WTC11 (cell line): ENCODE results near the gene QRICH2. TPM values are rescaled to one million over a fixed set of nuclear protein-coding genes. Genes with fewer than 3 reads are reported as not detected.
A peak's percentile ranks its signal among the peaks of the same experiment; 100 is the strongest.

Experiments used
- ATAC-seq: fragments of 200-7000 bp; cut with Tn5 transposase; 2 replicates; pipeline ENCODE4 v1.10.0; 2021; ENCODE audit warnings: mild to moderate bottlenecking, moderate library complexity
- CTCF ChIA-PET: fragments of 300-600 bp; sonication (Branson Sonifier 250); formaldehyde crosslinking; loops from one replicate; lab custom pipeline; 2021; ENCODE audit warnings: antibody characterized with exemption; lab: Charles Lee
- POLR2A ChIA-PET: fragments of 350-600 bp; sonication (Branson Sonifier 250); formaldehyde crosslinking; loops from one replicate; lab custom pipeline; 2021; ENCODE audit warnings: antibody characterized with exemption; lab: Charles Lee
- DNase-seq: peaks from one replicate; pipeline ENCODE4 v3.0.0; 2021; ENCODE audit warnings: low spot score
- H3K27ac Mint-ChIP-seq: 2 replicates; pipeline ENCODE4 v1.8.0; 2021; ENCODE audit warnings: mixed read lengths
- H3K27me3 Mint-ChIP-seq: 2 replicates; pipeline ENCODE4 v1.8.0; 2021; ENCODE audit warnings: low read depth, mild to moderate bottlenecking, moderate library complexity, mixed read lengths
- H3K36me3 Mint-ChIP-seq: 2 replicates; pipeline ENCODE4 v1.8.0; 2021; ENCODE audit warnings: mixed read lengths
- H3K4me1 Mint-ChIP-seq: 2 replicates; pipeline ENCODE4 v1.8.0; 2022; ENCODE audit warnings: mixed read lengths
- H3K4me3 Mint-ChIP-seq: 2 replicates; pipeline ENCODE4 v1.8.0; 2021; ENCODE audit warnings: mild to moderate bottlenecking, moderate library complexity, mixed read lengths
- H3K9me3 Mint-ChIP-seq: 2 replicates; pipeline ENCODE4 v1.8.0; 2021; ENCODE audit warnings: mixed read lengths
- CREB1 ChIP-seq: sonication (generic); formaldehyde crosslinking; IDR thresholded peaks from 2 replicates; pipeline ENCODE4 v1.8.0; 2023; ENCODE audit warnings: mild to moderate bottlenecking, missing genetic modification reagents
- GABPB1 ChIP-seq: sonication (generic); formaldehyde crosslinking; IDR thresholded peaks from 2 replicates; pipeline ENCODE4 v1.8.1; 2023; ENCODE audit warnings: mild to moderate bottlenecking, missing genetic modification reagents
- ZNF396 ChIP-seq: fragments of 250-450 bp; sonication (Bioruptor Pico); IDR thresholded peaks from 2 replicates; pipeline ENCODE4 v1.8.0; 2021; ENCODE audit warnings: mild to moderate bottlenecking, moderate library complexity, borderline replicate concordance
- ZNF671 ChIP-seq: fragments of 250-450 bp; sonication (Bioruptor Pico); IDR thresholded peaks from 2 replicates; pipeline ENCODE4 v1.8.0; 2021; ENCODE audit warnings: mild to moderate bottlenecking
- total RNA-seq: library from RNA; stranded (reverse); gene quantifications from 3 replicates; pipeline ENCODE4 v1.2.3, GENCODE V29; 2021
- TF ChIP-seq, protein P1 (sequence below): sonication (generic); formaldehyde crosslinking; conservative IDR thresholded peaks from 2 replicates; pipeline ENCODE4 v1.8.1; 2022; ENCODE audit warnings: mild to moderate bottlenecking, missing genetic modification reagents
- TF ChIP-seq, protein P2 (sequence below): sonication (generic); formaldehyde crosslinking; conservative IDR thresholded peaks from 2 replicates; pipeline ENCODE4 v1.8.1; 2023; ENCODE audit warnings: mild to moderate bottlenecking, low read depth, missing genetic modification reagents, moderate library complexity
- TF ChIP-seq, protein P3 (sequence below): sonication (generic); formaldehyde crosslinking; IDR thresholded peaks from 2 replicates; pipeline ENCODE4 v1.8.1; 2023; ENCODE audit warnings: mild to moderate bottlenecking, missing genetic modification reagents
- TF ChIP-seq, protein P4 (sequence below): fragments of 250-450 bp; sonication (Bioruptor Pico); IDR thresholded peaks from 2 replicates; pipeline ENCODE4 v1.9.0; 2021; ENCODE audit warnings: mild to moderate bottlenecking
- TF ChIP-seq, protein P5 (sequence below): sonication (generic); formaldehyde crosslinking; IDR thresholded peaks from 2 replicates; pipeline ENCODE4 v1.8.1; 2022; ENCODE audit warnings: missing genetic modification reagents, borderline replicate concordance
- TF ChIP-seq, protein P6 (sequence below): sonication (generic); formaldehyde crosslinking; IDR thresholded peaks from 2 replicates; pipeline ENCODE4 v1.8.0; 2023; ENCODE audit warnings: missing genetic modification reagents, mild to moderate bottlenecking, borderline replicate concordance

Gene QRICH2
- total RNA-seq, 1 experiment from 2014 or later: 1.5 TPM

DNA sequence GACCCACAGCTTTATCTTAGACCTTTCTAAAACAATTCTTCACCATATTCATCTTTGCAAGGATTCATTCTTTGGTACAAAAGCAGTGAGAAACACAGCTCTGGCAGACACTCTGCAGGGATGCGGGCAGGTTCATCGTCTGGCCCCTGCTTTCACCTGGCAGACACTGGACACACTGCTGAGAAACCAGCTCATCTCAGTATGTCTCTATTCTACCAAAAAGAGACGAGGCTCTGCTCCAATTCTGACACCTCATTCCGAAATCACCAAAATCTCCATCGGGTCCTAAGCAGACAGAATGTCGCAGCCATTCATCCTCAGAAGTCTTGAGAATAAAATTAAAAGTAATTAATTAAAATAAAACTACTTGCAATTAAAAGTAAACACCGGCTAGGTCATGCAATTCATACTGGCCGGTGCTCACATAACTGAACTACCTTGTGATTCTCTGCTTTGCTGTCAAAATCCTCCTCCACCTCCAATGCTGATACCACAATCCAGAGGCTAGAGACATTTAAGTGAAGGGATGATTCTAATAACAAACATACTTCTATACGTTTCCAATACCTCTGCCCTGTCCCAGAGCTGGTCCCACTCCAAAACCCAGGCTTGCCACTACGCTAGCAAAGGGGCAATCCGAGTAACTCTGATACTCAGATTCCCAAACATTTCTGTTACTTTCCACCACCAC lies 69.1 kb downstream of the QRICH2 start (continued):
- TF ChIP-seq, protein P1, sequence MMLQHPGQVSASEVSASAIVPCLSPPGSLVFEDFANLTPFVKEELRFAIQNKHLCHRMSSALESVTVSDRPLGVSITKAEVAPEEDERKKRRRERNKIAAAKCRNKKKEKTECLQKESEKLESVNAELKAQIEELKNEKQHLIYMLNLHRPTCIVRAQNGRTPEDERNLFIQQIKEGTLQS (CRISPR knock-in tag): no peak
- TF ChIP-seq CREB1 (CRISPR knock-in tag): no peak
- TF ChIP-seq, protein P2, sequence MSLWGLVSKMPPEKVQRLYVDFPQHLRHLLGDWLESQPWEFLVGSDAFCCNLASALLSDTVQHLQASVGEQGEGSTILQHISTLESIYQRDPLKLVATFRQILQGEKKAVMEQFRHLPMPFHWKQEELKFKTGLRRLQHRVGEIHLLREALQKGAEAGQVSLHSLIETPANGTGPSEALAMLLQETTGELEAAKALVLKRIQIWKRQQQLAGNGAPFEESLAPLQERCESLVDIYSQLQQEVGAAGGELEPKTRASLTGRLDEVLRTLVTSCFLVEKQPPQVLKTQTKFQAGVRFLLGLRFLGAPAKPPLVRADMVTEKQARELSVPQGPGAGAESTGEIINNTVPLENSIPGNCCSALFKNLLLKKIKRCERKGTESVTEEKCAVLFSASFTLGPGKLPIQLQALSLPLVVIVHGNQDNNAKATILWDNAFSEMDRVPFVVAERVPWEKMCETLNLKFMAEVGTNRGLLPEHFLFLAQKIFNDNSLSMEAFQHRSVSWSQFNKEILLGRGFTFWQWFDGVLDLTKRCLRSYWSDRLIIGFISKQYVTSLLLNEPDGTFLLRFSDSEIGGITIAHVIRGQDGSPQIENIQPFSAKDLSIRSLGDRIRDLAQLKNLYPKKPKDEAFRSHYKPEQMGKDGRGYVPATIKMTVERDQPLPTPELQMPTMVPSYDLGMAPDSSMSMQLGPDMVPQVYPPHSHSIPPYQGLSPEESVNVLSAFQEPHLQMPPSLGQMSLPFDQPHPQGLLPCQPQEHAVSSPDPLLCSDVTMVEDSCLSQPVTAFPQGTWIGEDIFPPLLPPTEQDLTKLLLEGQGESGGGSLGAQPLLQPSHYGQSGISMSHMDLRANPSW: no peak
- TF ChIP-seq, protein P3, sequence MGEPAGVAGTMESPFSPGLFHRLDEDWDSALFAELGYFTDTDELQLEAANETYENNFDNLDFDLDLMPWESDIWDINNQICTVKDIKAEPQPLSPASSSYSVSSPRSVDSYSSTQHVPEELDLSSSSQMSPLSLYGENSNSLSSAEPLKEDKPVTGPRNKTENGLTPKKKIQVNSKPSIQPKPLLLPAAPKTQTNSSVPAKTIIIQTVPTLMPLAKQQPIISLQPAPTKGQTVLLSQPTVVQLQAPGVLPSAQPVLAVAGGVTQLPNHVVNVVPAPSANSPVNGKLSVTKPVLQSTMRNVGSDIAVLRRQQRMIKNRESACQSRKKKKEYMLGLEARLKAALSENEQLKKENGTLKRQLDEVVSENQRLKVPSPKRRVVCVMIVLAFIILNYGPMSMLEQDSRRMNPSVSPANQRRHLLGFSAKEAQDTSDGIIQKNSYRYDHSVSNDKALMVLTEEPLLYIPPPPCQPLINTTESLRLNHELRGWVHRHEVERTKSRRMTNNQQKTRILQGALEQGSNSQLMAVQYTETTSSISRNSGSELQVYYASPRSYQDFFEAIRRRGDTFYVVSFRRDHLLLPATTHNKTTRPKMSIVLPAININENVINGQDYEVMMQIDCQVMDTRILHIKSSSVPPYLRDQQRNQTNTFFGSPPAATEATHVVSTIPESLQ (CRISPR knock-in tag): no peak
- TF ChIP-seq ZNF396: no peak
- TF ChIP-seq, protein P4, sequence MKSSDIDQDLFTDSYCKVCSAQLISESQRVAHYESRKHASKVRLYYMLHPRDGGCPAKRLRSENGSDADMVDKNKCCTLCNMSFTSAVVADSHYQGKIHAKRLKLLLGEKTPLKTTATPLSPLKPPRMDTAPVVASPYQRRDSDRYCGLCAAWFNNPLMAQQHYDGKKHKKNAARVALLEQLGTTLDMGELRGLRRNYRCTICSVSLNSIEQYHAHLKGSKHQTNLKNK (CRISPR knock-in tag): no peak
- TF ChIP-seq, protein P5, sequence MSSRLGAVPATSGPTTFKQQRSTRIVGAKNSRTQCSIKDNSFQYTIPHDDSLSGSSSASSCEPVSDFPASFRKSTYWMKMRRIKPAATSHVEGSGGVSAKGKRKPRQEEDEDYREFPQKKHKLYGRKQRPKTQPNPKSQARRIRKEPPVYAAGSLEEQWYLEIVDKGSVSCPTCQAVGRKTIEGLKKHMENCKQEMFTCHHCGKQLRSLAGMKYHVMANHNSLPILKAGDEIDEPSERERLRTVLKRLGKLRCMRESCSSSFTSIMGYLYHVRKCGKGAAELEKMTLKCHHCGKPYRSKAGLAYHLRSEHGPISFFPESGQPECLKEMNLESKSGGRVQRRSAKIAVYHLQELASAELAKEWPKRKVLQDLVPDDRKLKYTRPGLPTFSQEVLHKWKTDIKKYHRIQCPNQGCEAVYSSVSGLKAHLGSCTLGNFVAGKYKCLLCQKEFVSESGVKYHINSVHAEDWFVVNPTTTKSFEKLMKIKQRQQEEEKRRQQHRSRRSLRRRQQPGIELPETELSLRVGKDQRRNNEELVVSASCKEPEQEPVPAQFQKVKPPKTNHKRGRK (CRISPR knock-in tag): no peak

DNA sequence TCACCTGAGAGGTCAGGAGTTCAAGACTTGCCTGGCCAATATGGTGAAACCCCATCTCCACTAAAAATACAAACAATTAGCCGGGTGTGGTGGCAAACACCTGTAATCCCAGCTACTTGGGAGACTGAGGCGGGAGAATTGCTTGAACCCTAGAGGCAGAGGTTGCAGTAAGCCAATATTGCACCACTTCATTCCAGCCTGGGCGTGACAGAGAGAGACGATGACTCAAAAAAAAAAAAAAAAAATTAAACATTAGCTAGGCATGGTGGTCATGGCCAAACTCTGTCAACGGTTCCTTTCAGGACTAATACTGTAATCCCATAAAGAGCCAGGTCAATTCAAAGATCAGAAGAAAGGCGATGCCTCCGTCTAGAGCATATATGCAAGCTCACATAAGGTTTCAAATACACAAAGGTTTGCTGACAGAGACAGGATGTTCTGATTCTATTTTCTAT lies 70.2 kb downstream of the QRICH2 start:
- H3K36me3 Mint-ChIP-seq: no peaks in the 10 kb centered on the region
- H3K27me3 Mint-ChIP-seq: peaks cover 50% of the 10 kb centered on the region
- H3K4me3 Mint-ChIP-seq: no peak overlapping the region
- DNase-seq (no peak), ATAC-seq (no peak)
- CTCF ChIA-PET: interaction anchor here (1.0 to 1.6 kb wide), 2 partner anchors 56 to 113 kb away, joined by 3 to 4 read pairs; no protein-coding TSS in a partner anchor
- peak; percentile 88 for TF ChIP-seq GABPB1 (CRISPR knock-in tag)
- TF ChIP-seq, protein P6, sequence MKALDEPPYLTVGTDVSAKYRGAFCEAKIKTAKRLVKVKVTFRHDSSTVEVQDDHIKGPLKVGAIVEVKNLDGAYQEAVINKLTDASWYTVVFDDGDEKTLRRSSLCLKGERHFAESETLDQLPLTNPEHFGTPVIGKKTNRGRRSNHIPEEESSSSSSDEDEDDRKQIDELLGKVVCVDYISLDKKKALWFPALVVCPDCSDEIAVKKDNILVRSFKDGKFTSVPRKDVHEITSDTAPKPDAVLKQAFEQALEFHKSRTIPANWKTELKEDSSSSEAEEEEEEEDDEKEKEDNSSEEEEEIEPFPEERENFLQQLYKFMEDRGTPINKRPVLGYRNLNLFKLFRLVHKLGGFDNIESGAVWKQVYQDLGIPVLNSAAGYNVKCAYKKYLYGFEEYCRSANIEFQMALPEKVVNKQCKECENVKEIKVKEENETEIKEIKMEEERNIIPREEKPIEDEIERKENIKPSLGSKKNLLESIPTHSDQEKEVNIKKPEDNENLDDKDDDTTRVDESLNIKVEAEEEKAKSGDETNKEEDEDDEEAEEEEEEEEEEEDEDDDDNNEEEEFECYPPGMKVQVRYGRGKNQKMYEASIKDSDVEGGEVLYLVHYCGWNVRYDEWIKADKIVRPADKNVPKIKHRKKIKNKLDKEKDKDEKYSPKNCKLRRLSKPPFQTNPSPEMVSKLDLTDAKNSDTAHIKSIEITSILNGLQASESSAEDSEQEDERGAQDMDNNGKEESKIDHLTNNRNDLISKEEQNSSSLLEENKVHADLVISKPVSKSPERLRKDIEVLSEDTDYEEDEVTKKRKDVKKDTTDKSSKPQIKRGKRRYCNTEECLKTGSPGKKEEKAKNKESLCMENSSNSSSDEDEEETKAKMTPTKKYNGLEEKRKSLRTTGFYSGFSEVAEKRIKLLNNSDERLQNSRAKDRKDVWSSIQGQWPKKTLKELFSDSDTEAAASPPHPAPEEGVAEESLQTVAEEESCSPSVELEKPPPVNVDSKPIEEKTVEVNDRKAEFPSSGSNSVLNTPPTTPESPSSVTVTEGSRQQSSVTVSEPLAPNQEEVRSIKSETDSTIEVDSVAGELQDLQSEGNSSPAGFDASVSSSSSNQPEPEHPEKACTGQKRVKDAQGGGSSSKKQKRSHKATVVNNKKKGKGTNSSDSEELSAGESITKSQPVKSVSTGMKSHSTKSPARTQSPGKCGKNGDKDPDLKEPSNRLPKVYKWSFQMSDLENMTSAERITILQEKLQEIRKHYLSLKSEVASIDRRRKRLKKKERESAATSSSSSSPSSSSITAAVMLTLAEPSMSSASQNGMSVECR (CRISPR knock-in tag): no peak
- TF ChIP-seq ZNF671 (CRISPR knock-in tag): no peak
- peaks cover 10% of the 10 kb centered on the region for H3K4me1 Mint-ChIP-seq
- POLR2A ChIA-PET: no interaction called here
- no peaks in the 10 kb centered on the region for H3K9me3 Mint-ChIP-seq
- H3K27ac Mint-ChIP-seq: no peak overlapping the region
